ENCODE results near the gene PPP2CA. TPM values are rescaled to one million over a fixed set of nuclear protein-coding genes. Genes with fewer than 3 reads are reported as not detected.
"Not testable (repeated sequence)": the region's sequence is repeated elsewhere in the genome, so short reads cannot be mapped to it uniquely, and the experiment has no call there.

The PPP2CA gene
- total RNA-seq, 1 donor from 2014 or later = 162 TPM

DNA sequence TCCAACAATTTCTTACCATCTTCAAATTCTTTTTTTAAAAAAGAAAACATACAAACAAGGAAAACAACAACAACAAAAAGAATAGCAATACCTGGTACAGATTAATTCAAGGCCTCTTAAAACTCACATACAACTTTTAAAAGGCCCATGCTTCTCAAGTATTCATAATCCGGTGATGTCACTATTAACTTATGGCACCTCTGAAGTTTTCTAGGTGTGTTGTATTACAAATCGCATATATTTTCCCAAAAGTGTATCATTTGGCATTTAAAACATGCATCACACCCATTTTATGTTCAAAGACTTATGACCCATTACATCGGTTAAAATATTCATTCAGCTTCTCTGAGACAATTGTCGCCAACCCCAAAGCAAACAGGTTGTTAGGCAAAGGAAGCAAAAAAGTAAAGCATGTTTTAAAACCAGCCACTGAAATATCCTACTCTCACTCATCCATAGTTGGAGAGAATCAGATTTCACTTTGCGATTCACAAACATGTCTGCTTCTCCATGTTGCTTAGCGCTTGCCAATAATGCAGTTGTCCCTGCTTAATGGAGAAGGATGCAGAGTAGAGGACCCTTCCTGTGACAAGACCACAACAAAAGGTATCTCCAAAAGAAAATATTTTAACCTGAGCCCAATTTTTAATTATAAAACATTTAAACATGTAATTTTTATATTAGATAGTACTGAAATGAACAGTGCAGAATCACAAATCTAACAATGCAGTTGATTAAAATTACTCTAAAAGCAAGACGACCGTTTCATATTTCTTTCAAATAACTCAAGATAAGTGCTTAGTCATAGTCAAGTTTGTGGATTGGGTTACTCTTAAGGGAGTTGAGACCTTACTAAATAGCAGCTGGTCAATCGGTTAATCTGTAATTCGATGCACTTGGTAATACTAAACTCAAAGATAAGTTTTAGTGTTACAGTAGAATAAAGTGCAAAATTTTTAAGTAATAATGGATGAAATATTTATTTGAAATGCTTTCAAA, 50.7 kb downstream of the PPP2CA start:
- no peak for DNase-seq (ENCODE audit: low read depth)
- peak overlapping the region; percentile 80 for H3K4me3 ChIP-seq (ENCODE audit: low read depth, low read length)
- no peak for TF ChIP-seq CTCF (conservative IDR thresholded peaks at IDR 0.05; ENCODE audit: low read depth, low read length)

DNA sequence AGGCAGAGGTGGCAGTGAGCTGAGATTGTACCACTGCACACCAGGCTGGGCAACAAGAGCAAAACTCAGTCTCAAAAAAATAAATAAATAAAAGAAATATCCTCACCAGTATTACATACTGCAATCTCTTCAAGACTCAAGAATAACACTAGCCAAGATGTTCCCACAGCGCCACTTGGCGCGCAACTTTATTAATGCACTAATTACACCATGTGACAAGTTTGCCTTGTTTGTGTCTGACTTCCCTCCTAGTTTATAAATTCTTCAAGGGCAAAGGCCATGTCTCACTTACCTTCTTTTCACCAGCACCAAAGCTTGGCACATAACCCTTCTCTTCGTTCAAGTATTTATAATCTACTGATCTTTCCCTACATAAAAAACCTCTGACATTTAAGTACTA, 53.9 kb downstream of the PPP2CA start:
- H3K4me3 ChIP-seq (ENCODE audit: low read depth, low read length) = no peak overlapping the region
- DNase-seq (ENCODE audit: low read depth) = no peak
- TF ChIP-seq CTCF (conservative IDR thresholded peaks at IDR 0.05; ENCODE audit: low read depth, low read length) = peak; percentile 51

GRCh38 chr5:134162592-134162991, 63.3 kb downstream of the PPP2CA start:
- no peak for TF ChIP-seq CTCF (conservative IDR thresholded peaks at IDR 0.05; ENCODE audit: low read depth, low read length)
- DNase-seq (ENCODE audit: low read depth) = no peak
- no peak overlapping the region for H3K4me3 ChIP-seq (ENCODE audit: low read depth, low read length)

- H3K4me3 ChIP-seq (ENCODE audit: low read depth, low read length) = no peak overlapping the region
- TF ChIP-seq CTCF (conservative IDR thresholded peaks at IDR 0.05; ENCODE audit: low read depth, low read length) = no peak
- DNase-seq (ENCODE audit: low read depth) = no peak
These were observed 64.1 kb downstream of the PPP2CA start for GRCh38 chr5:134161513-134162395.

- DNase-seq (ENCODE audit: low read depth) = no peak
- H3K4me3 ChIP-seq (ENCODE audit: low read depth, low read length) = no peak overlapping the region
- TF ChIP-seq CTCF (conservative IDR thresholded peaks at IDR 0.05; ENCODE audit: low read depth, low read length) = no peak
These were observed 72.2 kb downstream of the PPP2CA start for GRCh38 chr5:134153657-134154056.

DNA sequence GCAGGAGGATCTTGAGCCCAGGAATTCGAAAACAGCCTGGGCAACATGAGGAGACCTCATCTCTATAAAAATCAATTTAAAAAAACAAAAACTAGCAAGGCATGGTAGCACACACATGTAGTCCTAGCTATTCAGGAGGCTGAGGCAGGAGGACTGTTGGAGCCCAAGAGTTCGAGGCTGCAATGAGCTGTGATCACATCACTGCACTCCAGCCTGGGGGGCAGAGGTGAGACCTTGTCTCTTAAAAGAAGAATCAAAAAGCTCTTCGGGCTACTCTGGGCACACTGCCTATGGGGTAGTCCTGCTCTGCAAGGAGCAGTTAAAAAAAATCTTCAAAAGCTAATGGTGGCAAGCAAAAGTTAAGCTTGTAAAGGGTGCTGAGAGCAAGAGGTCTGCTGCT, 72.6 kb downstream of the PPP2CA start:
- DNase-seq (ENCODE audit: low read depth) = no peak
- no peak for TF ChIP-seq CTCF (conservative IDR thresholded peaks at IDR 0.05; ENCODE audit: low read depth, low read length)

GRCh38 chr5:134152173-134152832, 73.6 kb downstream of the PPP2CA start:
- H3K4me3 ChIP-seq (ENCODE audit: low read depth, low read length); DNase-seq (ENCODE audit: low read depth): not testable (repeated sequence)

More for the DNA sequence above, 72.6 kb downstream of the PPP2CA start:
- H3K4me3 ChIP-seq (ENCODE audit: low read depth, low read length) = no peak overlapping the region

Measured in epithelial cell of proximal tubule (primary cell).